Endothelial cell of umbilical vein (primary cell): ENCODE data around the gene VWA7. TPM values are rescaled to one million over a fixed set of nuclear protein-coding genes. Genes with fewer than 3 reads are reported as not detected.

Experiments used
- BruUV-seq: library from RNA; stranded (reverse); fragments of 400-500 nt; replicated peaks from 2 replicates; lab custom pipeline; 2021; lab: Mats Ljungman, UMichigan
- CTCF ChIA-PET: fragments of 300-600, 350-600 bp; sonication (Branson Sonifier 250); formaldehyde crosslinking; loops from one replicate; lab custom pipeline; 2021; ENCODE audit warnings: antibody characterized with exemption, inconsistent platforms; lab: Charles Lee
- POLR2A ChIA-PET: fragments of 300-600, 350-600 bp; sonication (Branson Sonifier 250); formaldehyde crosslinking; loops from one replicate; lab custom pipeline; 2021; ENCODE audit warnings: antibody characterized with exemption, inconsistent platforms; lab: Charles Lee
- DNase-seq: peaks from one replicate; pipeline ENCODE4 v3.0.0-alpha.2; 2011; ENCODE audit warnings: low read depth, low spot score
- FAIRE-seq: peaks from 2 replicates; lab custom pipeline; 2011; peaks lifted over from hg19 to GRCh38; lab: Jason Lieb, UNC
- H2AFZ ChIP-seq: 2 replicates; pipeline ENCODE4 v1.6.0; 2012; ENCODE audit warnings: low read depth, low read length, control low read depth, inconsistent platforms
- H3K27ac ChIP-seq: 2 replicates; pipeline ENCODE4 v1.5.1; 2011; ENCODE audit warnings: low read depth, mild to moderate bottlenecking, control low read depth, low read length, moderate library complexity; ENCODE audit not compliant: insufficient read depth
- H3K27me3 ChIP-seq, 2 experiments: 2 replicates each; pipeline versions ENCODE4 v1.6.0 to v1.6.1; 2011; ENCODE audit warnings: low read length in 2 of 2, mixed read lengths in 1 of 2; ENCODE audit not compliant: control insufficient read depth in 2 of 2, insufficient read depth in 2 of 2
- H3K36me3 ChIP-seq, 2 experiments: 2 replicates in 1 of 2; 3 replicates in 1 of 2; pipeline ENCODE4 v1.5.1; 2011; ENCODE audit warnings: low read length in 2 of 2, mild to moderate bottlenecking in 1 of 2, moderate library complexity in 1 of 2; ENCODE audit not compliant: control insufficient read depth in 2 of 2, insufficient read depth in 2 of 2; ENCODE audit errors: extremely low read depth in 1 of 2
- H3K4me1 ChIP-seq: 3 replicates; pipeline ENCODE4 v1.5.1; 2011; ENCODE audit warnings: mild to moderate bottlenecking, low read length; ENCODE audit not compliant: control insufficient read depth, insufficient read depth; ENCODE audit errors: extremely low read depth
- H3K4me2 ChIP-seq: 2 replicates; pipeline ENCODE4 v1.6.1; 2011; ENCODE audit warnings: low read length, control low read depth, mixed read lengths; ENCODE audit not compliant: insufficient read depth
- H3K4me3 ChIP-seq, 3 experiments: fragments of 200-600 bp in 1 of 3; sonication (generic), shearing (Covaris generic) in 1 of 3; replicated peaks in 1 of 3; 2 replicates each; pipeline ENCODE4 v1.5.1; 2011 to 2016; ENCODE audit warnings: control low read depth in 3 of 3, low read length in 3 of 3, mild to moderate bottlenecking in 2 of 3, inconsistent platforms in 1 of 3, low read depth in 1 of 3, moderate library complexity in 1 of 3; ENCODE audit not compliant: insufficient read depth in 1 of 3
- H3K79me2 ChIP-seq: 2 replicates; pipeline ENCODE4 v1.6.0; 2012; ENCODE audit warnings: low read length, inconsistent platforms; ENCODE audit not compliant: control insufficient read depth, insufficient read depth
- H3K9ac ChIP-seq: replicated peaks from 2 replicates; pipeline ENCODE3; 2011; ENCODE audit warnings: low read length, control low read depth; ENCODE audit not compliant: insufficient read depth; ENCODE audit errors: extremely low read depth
- H3K9me1 ChIP-seq: replicated peaks from 3 replicates; pipeline ENCODE4 v1.6.0; 2011; ENCODE audit warnings: mild to moderate bottlenecking, low read length; ENCODE audit not compliant: control insufficient read depth, insufficient read depth; ENCODE audit errors: extremely low read depth
- H3K9me3 ChIP-seq: replicated peaks from 2 replicates; pipeline ENCODE4 v1.5.1; 2012; ENCODE audit warnings: low read length, inconsistent platforms; ENCODE audit not compliant: control insufficient read depth, insufficient read depth
- H4K20me1 ChIP-seq: replicated peaks from 2 replicates; pipeline ENCODE3; 2011; ENCODE audit warnings: mild to moderate bottlenecking, low read length; ENCODE audit not compliant: control insufficient read depth, insufficient read depth; ENCODE audit errors: extremely low read depth
- CTCF ChIP-seq, 2 donors: IDR thresholded peaks; 1 replicate in 1 of 2; 2 replicates in 1 of 2; pipeline ENCODE4 v1.5.1; 2011; ENCODE audit warnings: low read length in 2 of 2, mild to moderate bottlenecking in 2 of 2, moderate library complexity in 2 of 2, control low read depth in 1 of 2, inconsistent platforms in 1 of 2, low read depth in 1 of 2; ENCODE audit not compliant: insufficient read depth in 1 of 2; ENCODE audit errors: extremely low read depth in 1 of 2
- EZH2 ChIP-seq: IDR thresholded peaks from 2 replicates; pipeline ENCODE4 v1.6.1; 2012; ENCODE audit warnings: borderline replicate concordance, low read depth, mild to moderate bottlenecking, moderate library complexity, low read length, inconsistent platforms; ENCODE audit not compliant: severe bottlenecking
- FOS ChIP-seq: IDR thresholded peaks from 2 replicates; pipeline ENCODE4 v1.6.1; 2011; ENCODE audit warnings: mild to moderate bottlenecking, low read length, moderate library complexity, borderline replicate concordance; ENCODE audit not compliant: insufficient read depth
- MAX ChIP-seq: IDR thresholded peaks from 2 replicates; pipeline ENCODE4 v1.6.1; 2011; ENCODE audit not compliant: insufficient read depth, insufficient read length
- MYC ChIP-seq: IDR thresholded peaks from one replicate; pipeline ENCODE4 v1.6.1; 2011; ENCODE audit warnings: mild to moderate bottlenecking, low read depth, low read length
- POLR2A ChIP-seq: IDR thresholded peaks from 2 replicates; pipeline ENCODE4 v1.6.1; 2012; ENCODE audit warnings: low read depth, mild to moderate bottlenecking, control low read depth, low read length
- dilution Hi-C: fragments of 300-500 bp; cut with MboI; formaldehyde crosslinking; loops from one replicate; pipeline ENCODE4 v1.15.0; 2019; ENCODE audit warnings: low sequenced_read_pairs; ENCODE audit not compliant: extremely low pct_ligation_motif_present
- intact Hi-C: fragments of 100-400 bp; cut with micrococcal nuclease; formaldehyde crosslinking; loops from one replicate; pipeline ENCODE4 v1.10.0; 2022
- polyA plus RNA-seq, 4 experiments: library from polyadenylated mRNA; depleted of rRNA in 3 of 4; stranded (reverse) in 3 of 4; unstranded in 1 of 4; fragments of >200 nt; gene quantifications; 2 replicates each; pipeline versions ENCODE4 v1.2.1 to v1.2.3, GENCODE V29; 2011 to 2012; ENCODE audit warnings: missing spikeins in 1 of 4
- total RNA-seq: library from RNA; stranded (reverse); gene quantifications from 2 replicates; pipeline ENCODE4 v1.2.3, GENCODE V29; 2021

The VWA7 gene
- total and polyA plus RNA-seq, 2 donors (not counting 3 experiments of a cell fraction or from before 2014, with no cell fraction given): 0.11 to 0.51 TPM

DNA sequence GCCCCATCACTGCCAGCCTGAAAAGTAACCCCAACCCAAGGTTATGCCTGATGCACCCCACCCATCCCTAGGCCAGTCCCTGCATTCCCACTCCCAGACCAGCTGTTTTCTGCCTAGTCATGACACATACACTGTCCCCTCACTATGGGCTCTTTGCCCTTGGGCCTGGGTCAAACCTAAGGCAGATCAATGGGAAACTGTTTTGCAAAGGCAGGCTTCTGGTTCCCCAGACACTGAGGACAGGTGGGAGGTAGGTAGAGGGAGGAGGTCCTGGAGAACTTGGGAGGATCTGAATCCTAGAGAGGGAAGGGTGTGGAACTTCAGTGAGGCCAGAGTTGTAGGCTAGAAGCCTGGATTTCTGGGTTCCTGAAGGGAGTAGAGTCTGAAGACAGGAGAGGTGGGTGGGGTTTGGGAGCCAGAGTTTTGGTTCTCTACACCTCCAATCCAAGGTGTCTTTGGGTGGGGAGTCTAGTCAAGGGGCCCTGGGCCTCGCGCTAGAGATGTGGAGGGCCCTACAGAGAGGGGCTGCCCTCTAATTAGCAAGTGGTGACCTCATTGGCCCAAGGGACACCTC, 42.8 kb downstream of the VWA7 start:
- Histone ChIP-seq H3K9me3 (no peaks in the 10 kb centered on the region), H3K27me3 (no peaks in the 10 kb centered on the region), H3K9ac (peak overlapping the region; percentile 96), H3K4me2 (peak overlapping the region; percentile 93), H2AFZ (no peak overlapping the region), H4K20me1 (no peaks in the 10 kb centered on the region), H3K9me1 (no peaks in the 10 kb centered on the region), H3K27ac (peak overlapping the region; percentile 94), H3K79me2 (peaks cover 41% of the 10 kb centered on the region), H3K4me3 (peak overlapping the region; percentile 86 to 98 (median 96)), H3K36me3 (peaks cover 16 to 23% of the 10 kb centered on the region in 2 experiments), H3K4me1 (peaks cover 40% of the 10 kb centered on the region)
- intact Hi-C loops (loop anchor here (1.0 to 10.0 kb wide), 2 partner anchors 93 to 190 kb away; partner anchors contain the start of genes ATP6V1G2, DDX39B, HSPA1B and NFKBIL1), dilution Hi-C loops (no loop called here)
- ChIA-PET CTCF (interaction anchor here (1.5 kb wide), 1 partner anchor 9 kb away, joined by 3 read pairs; no protein-coding TSS in a partner anchor), POLR2A (interaction anchor here (1.5 kb wide), 1 partner anchor 93 kb away, joined by 6 read pairs; the partner anchor contains the start of gene HSPA1B)
- FAIRE-seq: no peak
- no peak for TF ChIP-seq MYC
- no peak for TF ChIP-seq POLR2A
- TF ChIP-seq EZH2: no peak
- no peak for TF ChIP-seq MAX
- no peak for TF ChIP-seq FOS
- no peak for TF ChIP-seq CTCF (IDR thresholded peaks at IDR 0.05; ENCODE audit: extremely low read depth in 1 of 2, insufficient read depth in 1 of 2, low read depth in 1 of 2, low read length in 2 of 2)
- DNase-seq: no peak
- no TSS peak for BruUV-seq
